ENCODE measurements around the gene CUL9.
"Not testable (repeated sequence)": the region's sequence is repeated elsewhere in the genome, so short reads cannot be mapped to it uniquely, and the experiment has no call there.

Gene CUL9

GRCh38 chr6:43181942-43182860 lies at the start of gene CUL9:
Gene CUL9, plus strand, starts transcription at chr6:43182196. Its CDS starts 2,115 bp downstream, at chr6:43184311.
- peak; percentile 81 for DNase-seq (ENCODE audit: low spot score)

- DNase-seq (ENCODE audit: low spot score), result no peak
Measured at GRCh38 chr6:43138267-43138666, 43.7 kb upstream of the CUL9 start.

DNA sequence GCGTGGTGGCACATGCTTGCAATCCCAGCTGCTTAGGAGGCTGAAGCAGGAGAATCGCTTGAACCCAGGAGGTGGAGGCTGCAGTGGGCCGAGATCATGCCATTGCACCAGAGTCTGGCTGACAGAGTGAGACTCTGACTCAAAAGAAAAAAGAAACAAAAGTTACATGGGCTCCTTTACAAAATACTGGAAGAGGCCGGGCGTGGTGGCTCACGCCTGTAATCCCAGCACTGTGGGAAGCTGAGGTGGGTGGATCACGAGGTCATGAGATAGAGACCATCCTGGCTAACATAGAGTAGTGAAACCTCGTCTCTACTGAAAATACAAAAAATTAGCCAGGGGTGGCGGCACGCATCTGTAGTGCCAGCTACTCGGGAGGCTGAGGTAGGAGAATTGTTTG lies 42.0 kb upstream of the CUL9 start:
- not testable (repeated sequence) for DNase-seq (ENCODE audit: low spot score)

- no peak for DNase-seq (ENCODE audit: low spot score)
Measured at GRCh38 chr6:43141644-43142043, 40.4 kb upstream of the CUL9 start.

DNA sequence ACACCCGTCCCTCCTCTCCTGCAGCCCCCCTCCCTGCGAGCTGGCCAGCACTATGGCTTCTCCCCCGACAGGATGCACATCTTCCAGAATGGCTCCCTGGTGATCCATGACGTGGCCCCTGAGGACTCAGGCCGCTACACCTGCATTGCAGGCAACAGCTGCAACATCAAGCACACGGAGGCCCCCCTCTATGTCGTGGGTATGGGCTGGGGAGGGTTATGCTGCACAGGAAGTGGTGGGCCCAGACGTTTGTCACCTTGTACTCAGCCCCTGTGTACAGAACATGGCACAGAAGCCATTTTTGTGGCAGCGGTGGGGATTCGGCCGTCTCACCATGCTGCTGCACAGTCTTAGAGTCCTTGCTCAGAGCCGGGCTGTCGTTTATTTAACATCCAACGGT lies 39.9 kb upstream of the CUL9 start:
- no peak for DNase-seq (ENCODE audit: low spot score)

- DNase-seq (ENCODE audit: low spot score), result peak; percentile 74
Measured at GRCh38 chr6:43143235-43144128, 38.5 kb upstream of the CUL9 start.

- DNase-seq (ENCODE audit: low spot score), result no peak
Measured at GRCh38 chr6:43144879-43145278, 37.1 kb upstream of the CUL9 start.

- DNase-seq (ENCODE audit: low spot score), result no peak
Measured at GRCh38 chr6:43146261-43146660, 35.7 kb upstream of the CUL9 start.

- DNase-seq (ENCODE audit: low spot score), result no peak
Measured at GRCh38 chr6:43146709-43147688, 35.0 kb upstream of the CUL9 start.

- no peak for DNase-seq (ENCODE audit: low spot score)
Measured at GRCh38 chr6:43147691-43148477, 34.1 kb upstream of the CUL9 start.

GRCh38 chr6:43149265-43149664 lies 32.7 kb upstream of the CUL9 start:
- DNase-seq (ENCODE audit: low spot score), result no peak

DNA sequence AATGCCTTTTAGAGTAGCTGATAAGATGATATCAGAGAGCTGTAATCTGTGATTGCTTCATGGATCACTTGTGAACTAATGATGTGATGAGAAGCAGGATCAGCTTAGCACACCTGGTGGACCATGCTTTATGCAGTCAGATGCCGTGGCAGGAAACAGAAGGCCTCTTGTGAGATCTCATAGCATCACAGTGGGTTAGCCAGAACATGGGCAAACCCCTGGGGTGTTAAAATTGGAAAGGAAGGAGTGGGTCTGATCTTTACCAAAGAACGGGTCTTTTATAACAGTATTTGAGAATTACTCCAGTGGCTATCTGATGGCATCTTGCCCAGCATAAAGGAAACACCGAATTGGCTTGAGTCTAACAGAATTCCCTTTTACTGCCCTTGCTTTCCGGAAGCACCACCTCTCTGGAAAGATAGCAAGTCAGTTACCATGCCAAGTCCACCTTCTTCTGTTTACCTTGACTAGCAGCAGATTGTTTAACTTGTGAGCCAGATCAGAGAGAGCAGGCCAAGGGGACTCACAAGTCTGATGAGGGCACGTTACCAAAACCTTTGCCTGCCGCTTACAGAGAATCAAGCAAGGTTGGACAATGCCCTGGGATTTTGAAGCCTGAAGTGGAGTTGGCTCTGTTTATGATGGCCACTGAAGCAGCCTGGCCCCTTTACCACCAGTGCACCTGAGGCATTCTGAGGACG lies 31.8 kb upstream of the CUL9 start:
- no peak for DNase-seq (ENCODE audit: low spot score)

GRCh38 chr6:43159599-43159998 lies 22.4 kb upstream of the CUL9 start:
- no peak for DNase-seq (ENCODE audit: low spot score)

DNA sequence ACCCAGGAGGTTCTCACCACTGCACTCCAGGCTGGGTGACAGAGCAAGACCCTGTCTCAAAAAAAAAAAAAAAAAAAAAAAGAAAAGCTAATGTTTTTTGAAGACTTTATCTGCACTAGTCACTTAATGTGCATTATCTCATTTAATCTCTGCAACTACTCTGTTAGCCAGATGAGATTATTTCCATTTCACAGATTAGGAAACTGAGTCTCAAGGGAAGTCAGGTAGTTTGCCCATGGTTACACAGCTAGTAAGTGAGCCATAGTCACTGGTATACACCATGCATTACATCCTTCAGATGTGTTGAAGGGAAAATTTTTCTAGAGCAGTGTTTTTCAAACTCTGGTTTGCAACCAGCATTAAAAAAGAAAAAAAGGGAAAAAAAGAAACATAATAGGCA lies 18.1 kb upstream of the CUL9 start:
- DNase-seq (ENCODE audit: low spot score), result no peak

DNA sequence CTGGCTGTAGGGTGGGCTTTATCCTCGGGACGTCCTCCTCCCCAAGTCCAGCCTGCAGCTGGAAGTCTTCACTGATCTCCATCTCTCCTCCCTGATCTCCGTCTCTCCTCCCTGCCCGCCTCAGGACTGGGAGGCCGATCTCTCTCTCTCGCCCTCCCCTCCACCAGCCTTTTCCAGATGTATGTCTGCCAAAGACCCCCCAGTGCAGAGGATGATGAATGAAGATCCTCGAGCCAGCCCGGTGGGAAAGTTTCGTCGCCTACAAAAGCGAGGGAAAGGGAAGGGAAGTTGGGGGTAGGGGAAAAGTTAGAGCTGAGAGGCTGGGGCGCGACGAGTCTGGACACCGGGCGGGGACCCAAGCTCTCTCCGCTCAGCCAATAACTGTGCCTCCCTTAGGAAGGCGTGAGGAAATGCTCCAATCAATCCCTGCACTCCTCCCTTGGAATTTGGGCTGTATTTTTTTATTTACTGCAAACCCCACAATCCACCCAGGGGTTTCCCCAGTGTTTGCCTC lies 11.5 kb upstream of the CUL9 start:
- no peak for DNase-seq (ENCODE audit: low spot score)

DNA sequence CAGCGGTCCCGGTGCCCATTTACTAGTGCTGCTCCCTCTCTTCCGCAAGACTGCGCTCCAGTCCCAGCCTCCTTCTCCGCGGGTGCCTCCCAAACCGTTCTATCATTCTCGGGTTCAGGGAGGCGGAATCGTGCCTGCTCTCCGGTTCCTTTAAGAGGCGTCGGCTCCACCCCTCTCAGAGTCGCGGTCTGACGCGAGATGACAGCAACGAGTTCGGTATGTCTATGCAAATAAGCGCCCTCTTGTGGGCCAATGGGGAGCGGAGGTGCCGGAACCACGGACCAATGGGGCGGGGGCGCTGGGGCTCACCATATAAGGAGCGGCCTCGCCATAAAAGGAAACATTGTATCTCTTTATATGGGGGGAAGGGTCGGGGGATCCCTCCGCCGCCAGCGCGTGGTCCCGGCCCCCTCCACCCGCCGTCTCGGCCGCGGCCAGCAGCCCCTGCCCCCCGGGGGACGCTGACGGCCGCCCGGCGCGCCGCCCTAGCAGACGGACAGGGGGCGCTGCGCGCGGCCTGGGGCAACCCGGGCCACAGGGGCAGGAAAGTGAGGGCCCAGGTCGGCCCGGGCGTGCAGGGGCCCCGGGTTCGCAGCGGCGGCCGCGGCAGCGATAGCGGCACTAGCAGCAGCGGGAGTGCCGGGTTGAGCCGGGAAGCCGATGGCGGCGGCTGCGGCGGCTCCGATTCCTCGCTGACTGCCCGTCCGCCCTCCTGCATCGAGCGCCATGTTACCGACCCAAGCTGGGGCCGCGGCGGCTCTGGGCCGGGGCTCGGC lies 10.9 kb upstream of the CUL9 start, which contains the start of gene SRF:
Gene SRF, plus strand, starts transcription at position 339 of the 776 bp plus-strand sequence. Its CDS starts 388 bp downstream, at position 727.
- DNase-seq (ENCODE audit: low spot score), result peak; percentile 100

- no peak for DNase-seq (ENCODE audit: low spot score)
Measured at GRCh38 chr6:43171707-43172103, 10.3 kb upstream of the CUL9 start.

DNA sequence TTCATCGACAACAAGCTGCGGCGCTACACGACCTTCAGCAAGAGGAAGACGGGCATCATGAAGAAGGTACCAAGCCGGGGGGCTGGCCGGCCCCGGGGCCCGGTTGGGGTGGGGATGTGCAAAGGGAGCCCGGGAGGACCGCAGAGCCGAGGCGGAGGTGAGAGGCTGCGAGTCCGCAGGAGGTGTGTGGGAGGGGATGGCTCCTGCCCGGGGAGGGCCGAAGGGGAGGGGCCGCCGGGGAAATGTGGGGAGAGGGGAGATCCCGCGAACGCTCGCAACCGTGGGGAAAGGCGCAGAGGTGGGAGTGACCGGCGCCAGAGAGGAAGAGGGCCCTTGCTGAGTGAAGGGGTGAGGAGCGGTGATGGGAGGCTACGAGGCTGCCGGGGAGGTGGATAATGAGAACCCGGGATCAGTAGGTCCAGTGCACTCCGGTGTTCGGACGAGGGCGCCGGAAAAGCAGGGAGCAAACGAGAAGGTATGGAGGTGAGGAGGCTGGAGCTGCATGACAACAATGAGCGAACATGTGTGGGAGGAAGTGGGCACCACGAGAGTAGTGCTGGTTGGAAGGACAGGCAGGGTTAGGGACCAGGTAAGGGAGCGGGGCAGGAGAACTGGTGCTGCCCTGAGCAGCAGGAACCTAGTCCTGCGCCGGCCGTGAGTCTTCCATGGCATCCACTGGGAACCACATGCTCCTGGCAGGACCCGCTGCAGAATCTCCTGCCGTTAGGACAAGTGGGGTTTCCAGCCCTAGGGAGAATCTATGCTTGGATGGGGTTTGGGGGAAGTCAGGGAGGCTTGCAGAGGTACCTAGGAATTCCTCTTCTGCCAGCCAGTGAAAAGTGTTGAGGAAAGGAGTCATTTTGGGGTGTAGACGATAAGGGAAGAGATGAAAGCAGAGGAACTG lies 9.6 kb upstream of the CUL9 start:
- peak; percentile 41 for DNase-seq (ENCODE audit: low spot score)
